Heart left ventricle (tissue), 16 donors: ENCODE results near the gene HRH4. TPM values are rescaled to one million over a fixed set of nuclear protein-coding genes. Genes with fewer than 3 reads are reported as not detected.

Experiments used
- ATAC-seq, 4 donors: fragments of 200-7000 bp; cut with Tn5 transposase; one replicate each; pipeline ENCODE4 v1.9.1; 2020 to 2022; ENCODE audit warnings: moderate library complexity in 4 of 4, mild to moderate bottlenecking in 3 of 4, moderate number of reproducible peaks in 1 of 4
- DNase-seq, 5 donors: peaks; one replicate each; pipeline ENCODE4 v3.0.0-alpha.2; 2020
- H3K27ac ChIP-seq, 12 donors: fragments of 200-600 bp; sonication (generic) in 4 of 12; one replicate each; pipeline versions ENCODE4 v1.5.0 to v1.8.0; 2016 to 2022; ENCODE audit warnings: mild to moderate bottlenecking in 2 of 12
- H3K27me3 ChIP-seq, 9 donors: fragments of 200-600 bp; sonication (generic) in 2 of 9; one replicate each; pipeline versions ENCODE4 v1.5.1 to v1.8.0; 2016 to 2022; ENCODE audit warnings: mild to moderate bottlenecking in 3 of 9
- H3K36me3 ChIP-seq, 9 donors: fragments of 200-600 bp; sonication (generic) in 2 of 9; one replicate each; pipeline versions ENCODE4 v1.5.0 to v1.8.0; 2018 to 2022; ENCODE audit warnings: mild to moderate bottlenecking in 2 of 9
- H3K4me1 ChIP-seq, 12 donors: fragments of 200-600 bp; sonication (generic) in 4 of 12; one replicate each; pipeline versions ENCODE4 v1.5.0 to v1.8.0; 2016 to 2022; ENCODE audit warnings: mild to moderate bottlenecking in 3 of 12
- H3K4me3 ChIP-seq, 12 donors: fragments of 200-600 bp; sonication (generic) in 4 of 12; one replicate each; pipeline versions ENCODE4 v1.5.0 to v1.8.0; 2017 to 2022; ENCODE audit warnings: mild to moderate bottlenecking in 9 of 12, moderate library complexity in 4 of 12
- H3K9me3 ChIP-seq, 12 donors: fragments of 200-600 bp; sonication (generic) in 4 of 12; one replicate each; pipeline versions ENCODE4 v1.5.0 to v1.8.0; 2016 to 2022; ENCODE audit warnings: mild to moderate bottlenecking in 1 of 12
- CTCF ChIP-seq, 12 donors: fragments of 200-600 bp; sonication (generic) in 4 of 12; IDR thresholded peaks; one replicate each; pipeline versions ENCODE4 v1.5.0 to v1.8.0; 2018 to 2022; ENCODE audit warnings: antibody characterized with exemption in 12 of 12, mild to moderate bottlenecking in 5 of 12
- POLR2A ChIP-seq, 2 donors: fragments of 450-650 bp; IDR thresholded peaks; one replicate each; pipeline ENCODE4 v1.6.1; 2017; ENCODE audit warnings: antibody characterized with exemption in 2 of 2, mild to moderate bottlenecking in 2 of 2, moderate library complexity in 2 of 2
- WGBS, 4 donors: extraction: QIAGEN DNeasy Blood & Tissue Kit in 2 of 4; methylation state at CpG; one replicate each; pipeline versions ENCODE4 v1.1.5 to v1.1.7; 2013 to 2018; 5-methylcytosine and 5-hydroxymethylcytosine counted together
- intact Hi-C, 10 donors: fragments of 100-400 bp; cut with DNase I; formaldehyde crosslinking; loops; one replicate each; pipeline versions ENCODE4 v1.11.1 to v1.14.2; 2022
- polyA plus RNA-seq, 2 donors: library from polyadenylated mRNA; stranded (reverse); fragments of 200-250 nt; gene quantifications; one replicate each; pipeline ENCODE4 v1.2.3, GENCODE V29; 2013
- total RNA-seq, 9 donors: library from RNA; depleted of rRNA in 2 of 9; stranded (reverse); fragments of >200 nt in 2 of 9; fragmentation: NEBNext Ultra II Directional in 3 of 9; extraction: Animal tissue kit (Norgen Biotek cat#: 25700) in 3 of 9; gene quantifications; one replicate each; pipeline versions ENCODE4 v1.1.0 to v1.2.4, GENCODE V29; 2016 to 2023
- donor health status: ischemic (EF 13 %, LVEDD 7.1; RV severe dilation, severe dysfunction).
- donor health status: healthy with polysubstance abuse.
- donor health status: DM: no; HTN: yes; CAD: no.
- donor health status: DM: no; HTN: no; CAD: no.
- donor health status: ischemic (EF 25% LVEDD 6.9; RV normal size, moderate dysfunction).
- donor health status: ischemic (EF 25% LVEDD 5.7; RV mildly dilated, moderate dysfunction).
- donor health status: healthy.
- donor health status: DM: yes; HTN: yes; CAD: no.
- donor health status: ischemic (EF 35%, LVEDD 5.7; RV mildly dilated, moderate dysfunction).
- donor health status: nonischemic (EF 11% LVEDD 7.7; RV severe dilation, severe dysfunction).
- donor health status: DM: yes; HTN: yes; CAD: no.
- donor health status: PGD.
- donor health status: ischemic (EF 29% LVEDD 5.4; RV normal size, mild dysfunction).
- donor health status: nonischemic (EF 23%, LVEDD 6.1; RV moderate dilation, normal function).

Gene HRH4
- total and polyA plus RNA-seq, 11 donors = 0.16 to 0.24 (median 0.23) TPM; not detected in 8

- WGBS, 4 donors = 88 to 96% (median 91%) methylated on average over 4 of the region's 4 CpGs
- H3K4me1 ChIP-seq = no peaks in the 10 kb centered on the region
- no peak for ATAC-seq
- no peak overlapping the region for H3K27ac ChIP-seq
- intact Hi-C loops = loop anchor here in 2 of 10 donors (10.0 kb wide), 2 partner anchors 146 to 236 kb away; no protein-coding TSS in a partner anchor
- H3K36me3 ChIP-seq = no peaks in the 10 kb centered on the region
- H3K9me3 ChIP-seq = no peaks in the 10 kb centered on the region
- TF ChIP-seq CTCF (IDR thresholded peaks at IDR 0.05) (no peak), POLR2A (IDR thresholded peaks at IDR 0.05) (no peak)
- H3K4me3 ChIP-seq = no peak overlapping the region
- DNase-seq = no peak
- peaks cover 0 to 74% (median 12%) of the 10 kb centered on the region in 9 donors for H3K27me3 ChIP-seq
Observed at GRCh38 chr18:24420551-24420950, 39.9 kb upstream of the HRH4 start.

- H3K27me3 ChIP-seq = peaks cover 0 to 74% (median 12%) of the 10 kb centered on the region in 9 donors
- 61 to 85% (median 78%) methylated on average over 1 of the region's 1 CpG for WGBS, 4 donors
Observed at GRCh38 chr18:24421831-24422230, 38.6 kb upstream of the HRH4 start.

GRCh38 chr18:24426073-24426397, 34.4 kb upstream of the HRH4 start:
- DNase-seq (no peak), ATAC-seq (no peak)
- H3K9me3 ChIP-seq = no peaks in the 10 kb centered on the region
- peaks cover 0 to 22% (median 6%) of the 10 kb centered on the region in 9 donors for H3K36me3 ChIP-seq
- H3K4me1 ChIP-seq = peaks cover 0 to 18% (median 9%) of the 10 kb centered on the region in 12 donors
- peak overlapping the region in 11 of 12 donors; percentile 73 to 92 (median 83) for H3K27ac ChIP-seq
- peak overlapping the region; percentile 56 to 96 (median 85) for H3K4me3 ChIP-seq
- TF ChIP-seq CTCF (IDR thresholded peaks at IDR 0.05) (no peak), POLR2A (IDR thresholded peaks at IDR 0.05) (no peak)
- 29 to 37% (median 33%) methylated on average over 11 of the region's 11 CpGs for WGBS, 4 donors
- intact Hi-C loops = loop anchor here in 3 of 10 donors (2.0 to 10.0 kb wide), 4 partner anchors 29 to 241 kb away; partner anchors contain the start of gene OSBPL1A (in 2 of the 3)
- H3K27me3 ChIP-seq = peaks cover 0 to 34% (median 0%) of the 10 kb centered on the region in 9 donors

More at GRCh38 chr18:24421831-24422230, 38.6 kb upstream of the HRH4 start:
- Histone ChIP-seq H3K36me3 (no peaks in the 10 kb centered on the region), H3K4me1 (peaks cover 0 to 4% (median 0%) of the 10 kb centered on the region in 12 donors), H3K27ac (no peak overlapping the region), H3K4me3 (no peak overlapping the region), H3K9me3 (no peaks in the 10 kb centered on the region)
- DNase-seq = no peak
- TF ChIP-seq CTCF (IDR thresholded peaks at IDR 0.05) (no peak), POLR2A (IDR thresholded peaks at IDR 0.05) (no peak)
- intact Hi-C loops = loop anchor here in 2 of 10 donors (10.0 kb wide), 2 partner anchors 147 to 237 kb away; no protein-coding TSS in a partner anchor
- ATAC-seq = no peak

- intact Hi-C loops = loop anchor here in 3 of 10 donors (2.0 to 10.0 kb wide), 4 partner anchors 30 to 242 kb away; partner anchors contain the start of gene OSBPL1A (in 2 of the 3)
- peaks cover 0 to 28% (median 11%) of the 10 kb centered on the region in 9 donors for H3K36me3 ChIP-seq
- no peak for TF ChIP-seq CTCF (IDR thresholded peaks at IDR 0.05)
- peak in 1 of 2 donors; percentile 64 for TF ChIP-seq POLR2A (IDR thresholded peaks at IDR 0.05)
- DNase-seq = peak; percentile 86 to 93 (median 88)
- H3K27ac ChIP-seq = peak within 1 kb of the TSS; percentile 19 to 92 (median 82)
- H3K4me1 ChIP-seq = peaks cover 0 to 18% (median 9%) of the 10 kb centered on the region in 12 donors
- peak within 1 kb of the TSS; percentile 56 to 96 (median 85) for H3K4me3 ChIP-seq
- 1 to 5% (median 2%) methylated on average over 31 to 82 of the region's 82 CpGs for WGBS, 4 donors
- peaks cover 0 to 31% (median 0%) of the 10 kb centered on the region in 9 donors for H3K27me3 ChIP-seq
- no peaks in the 10 kb centered on the region for H3K9me3 ChIP-seq
- ATAC-seq = peak; percentile 75 to 100 (median 97)
Observed at GRCh38 chr18:24426398-24427294, 33.8 kb upstream of the HRH4 start, which contains the start of gene IMPACT. Gene IMPACT (plus strand): TSS chr18:24426670. CDS start chr18:24426757, 87 bp downstream.
